Measurements from ENCODE around the gene RASGRP4. TPM values are rescaled to one million over a fixed set of nuclear protein-coding genes. Genes with fewer than 3 reads are reported as not detected.
A peak's percentile ranks its signal among the peaks of the same experiment; 100 is the strongest.
"Not testable (repeated sequence)": the region's sequence is repeated elsewhere in the genome, so short reads cannot be mapped to it uniquely, and the experiment has no call there.

Gene RASGRP4
- total RNA-seq, 1 donor from 2014 or later: 1.0 TPM

DNA sequence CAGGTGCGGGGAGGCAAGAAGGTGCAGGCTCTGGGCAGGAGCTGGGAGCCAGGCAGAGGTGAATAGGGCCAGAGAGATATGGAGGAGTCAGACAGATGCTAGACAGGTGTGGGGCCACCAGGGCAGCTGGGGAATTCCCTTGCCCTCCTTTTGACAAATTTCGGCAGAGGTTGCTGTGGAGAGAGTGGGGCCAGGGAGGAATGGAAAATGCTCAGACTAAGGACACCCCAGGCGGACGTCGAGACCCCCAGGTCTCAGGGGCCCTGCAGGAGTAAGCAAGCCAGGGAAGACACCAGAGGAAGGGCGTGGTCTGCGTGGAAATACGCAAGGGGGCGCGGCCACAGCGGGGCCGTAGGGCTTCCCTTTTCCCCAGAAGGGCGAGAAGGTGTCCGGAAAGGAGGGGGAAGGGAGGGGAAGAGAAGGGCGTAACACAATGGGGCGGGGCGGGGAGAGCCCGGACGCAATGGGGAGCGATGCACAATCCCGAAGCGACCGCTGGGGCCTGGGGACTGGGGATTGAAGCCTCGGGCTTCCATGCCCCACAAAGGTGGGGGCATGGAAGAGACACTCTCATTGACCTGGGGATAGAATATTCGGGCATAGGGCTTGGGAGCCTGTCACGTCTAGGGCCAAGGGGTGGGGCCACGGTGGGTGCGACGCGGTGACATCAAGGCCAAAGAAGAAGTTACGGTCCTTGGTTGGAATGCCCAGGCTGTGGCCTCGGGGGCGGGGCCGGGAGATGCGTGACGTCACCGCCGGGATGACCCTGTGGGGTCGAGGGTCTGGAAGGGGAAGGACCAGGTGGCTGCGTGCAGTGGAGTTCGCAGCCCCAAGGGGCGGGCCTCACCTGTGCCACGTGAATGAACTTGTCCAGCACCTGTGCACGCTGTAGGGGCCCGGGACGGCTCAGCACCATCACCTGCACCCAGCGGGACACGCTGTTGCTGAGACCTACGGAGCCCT lies 8.2 kb downstream of the RASGRP4 start:
- ATAC-seq (peak; percentile 69), DNase-seq (ENCODE audit: low spot score) (peak; percentile 56)

DNA sequence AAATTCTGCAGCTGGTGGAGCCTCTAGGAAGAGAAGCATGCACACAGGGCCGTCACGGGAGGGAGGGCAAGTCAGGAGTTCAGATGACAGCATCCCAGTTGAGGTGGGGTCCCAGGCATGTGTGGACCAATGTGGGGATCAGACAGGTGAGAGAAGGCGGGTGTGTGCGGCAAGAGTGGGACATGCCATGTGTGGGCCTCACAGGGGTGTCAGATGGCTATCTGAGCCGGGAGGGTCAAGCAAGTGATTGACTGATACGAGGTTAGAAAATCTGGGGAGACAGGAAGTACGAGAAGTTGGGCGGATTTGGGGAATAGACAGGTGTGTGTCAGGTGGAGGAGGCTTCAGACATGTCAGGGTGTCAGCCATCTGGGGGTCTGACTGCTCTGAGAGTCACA lies 8.9 kb downstream of the RASGRP4 start:
- DNase-seq (ENCODE audit: low spot score): no peak
- ATAC-seq: no peak

DNA sequence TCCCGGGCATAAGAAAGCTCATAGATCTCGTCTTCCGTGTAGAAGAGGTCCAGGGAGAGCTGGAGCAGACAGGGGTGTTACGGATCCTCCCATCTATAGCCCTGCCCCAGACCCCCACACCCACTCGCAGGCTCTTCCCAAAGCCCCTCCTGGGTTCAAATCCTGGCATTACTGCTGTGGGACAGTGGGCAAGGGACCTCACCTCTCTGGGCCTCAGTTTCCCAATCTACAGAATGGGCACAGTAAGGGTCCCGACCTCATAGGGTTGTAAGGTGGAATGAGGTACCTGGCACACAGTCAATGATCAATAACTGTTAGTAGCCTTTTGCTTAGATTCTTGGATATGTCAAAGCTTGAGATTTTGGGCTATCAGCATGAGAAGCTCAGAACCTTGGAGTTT lies 12.6 kb downstream of the RASGRP4 start:
- ATAC-seq (no peak), DNase-seq (ENCODE audit: low spot score) (no peak)

DNA sequence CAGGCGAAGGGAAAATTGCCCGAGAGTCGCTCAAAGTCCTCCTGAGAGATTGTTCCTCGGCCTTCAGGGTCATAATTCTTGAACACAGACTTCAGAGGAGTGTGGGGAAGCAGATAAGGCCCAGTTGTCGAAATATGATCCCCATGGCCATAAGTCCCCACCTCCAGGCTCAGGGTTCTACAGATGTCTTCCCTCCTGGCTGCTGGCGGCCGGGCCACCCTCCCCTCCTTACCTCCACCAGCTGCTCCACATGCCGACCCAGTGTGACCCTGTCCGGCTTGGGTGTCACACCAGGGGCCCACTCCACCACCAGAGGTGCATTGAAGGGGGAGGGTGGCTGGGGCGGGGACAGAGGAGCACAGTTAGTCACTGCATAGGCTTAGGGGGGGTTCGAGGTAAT lies 13.1 kb downstream of the RASGRP4 start:
- ATAC-seq: no peak
- DNase-seq (ENCODE audit: low spot score): no peak

DNA sequence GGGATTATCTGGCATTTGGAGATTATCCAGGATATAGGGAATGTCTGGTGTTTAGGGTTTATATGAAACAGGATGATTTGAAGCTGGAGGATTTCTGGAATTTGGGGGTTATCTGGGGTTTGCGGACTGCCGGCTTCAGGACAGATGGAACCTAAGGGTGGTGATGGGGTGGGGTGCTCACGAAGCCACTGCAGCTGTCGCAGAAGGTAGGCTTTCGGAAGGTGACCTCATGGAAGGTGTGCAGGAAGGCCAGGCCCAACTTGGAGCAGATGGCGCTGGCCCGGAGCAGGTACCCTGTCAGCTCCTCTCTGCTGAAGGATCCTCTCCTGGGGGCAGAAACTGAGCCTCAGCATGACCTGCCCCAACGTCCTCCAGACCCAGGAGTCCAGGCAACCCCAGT lies 13.5 kb downstream of the RASGRP4 start:
- ATAC-seq (no peak), DNase-seq (ENCODE audit: low spot score) (no peak)

DNA sequence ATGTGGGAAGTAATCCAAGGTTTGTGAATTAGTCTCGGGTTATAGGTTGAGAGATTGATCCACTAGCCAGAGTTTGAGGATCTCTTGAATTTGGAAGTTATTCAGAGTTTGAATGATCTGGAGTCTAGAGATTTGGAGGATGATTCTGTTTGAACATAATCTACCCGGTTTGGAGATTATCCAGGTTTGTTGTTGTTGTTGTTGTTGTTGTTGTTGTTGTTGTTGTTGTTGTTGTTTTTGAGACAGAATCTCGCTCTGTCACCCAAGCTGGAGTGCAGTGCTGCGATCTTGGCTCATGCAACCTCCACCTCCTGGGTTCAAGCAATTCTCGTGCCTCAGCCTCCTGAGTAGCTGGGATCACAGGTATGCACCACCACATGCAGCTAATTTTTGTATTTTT lies 14.1 kb downstream of the RASGRP4 start:
- ATAC-seq; DNase-seq (ENCODE audit: low spot score): not testable (repeated sequence)

DNA sequence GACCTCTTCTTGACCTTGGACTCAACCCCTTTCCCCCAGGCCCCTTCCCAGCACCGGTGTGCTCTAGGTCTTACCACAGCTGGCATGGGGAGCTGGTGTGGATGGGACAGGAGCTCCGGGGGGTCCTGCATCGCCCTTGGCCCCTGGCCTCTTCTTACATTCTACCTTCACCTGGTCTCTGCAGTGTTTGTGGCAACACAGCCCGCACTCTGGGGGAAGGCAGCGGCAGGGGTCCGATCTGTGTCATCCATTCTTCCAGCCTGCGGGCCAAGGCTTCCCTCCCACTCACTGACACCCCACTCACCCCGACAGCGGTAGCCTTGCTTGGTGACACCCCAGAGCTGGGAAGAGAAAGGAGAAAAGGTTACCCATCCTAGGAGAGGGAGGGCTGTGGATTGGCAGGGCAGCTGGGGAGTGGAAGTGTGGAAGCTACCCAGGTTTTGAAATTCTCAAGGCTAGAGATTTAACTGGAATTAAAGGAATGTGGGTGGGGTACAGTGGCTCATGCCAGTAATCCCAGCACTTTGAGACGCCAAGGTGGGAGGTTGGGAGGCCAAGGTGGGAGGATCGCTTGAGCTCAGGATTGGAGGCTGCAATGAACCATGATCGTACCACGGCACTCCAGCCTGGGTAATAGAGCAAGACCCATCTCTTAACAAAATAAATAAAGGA lies 14.8 kb downstream of the RASGRP4 start:
- DNase-seq (ENCODE audit: low spot score) (no peak), ATAC-seq (no peak)

DNA sequence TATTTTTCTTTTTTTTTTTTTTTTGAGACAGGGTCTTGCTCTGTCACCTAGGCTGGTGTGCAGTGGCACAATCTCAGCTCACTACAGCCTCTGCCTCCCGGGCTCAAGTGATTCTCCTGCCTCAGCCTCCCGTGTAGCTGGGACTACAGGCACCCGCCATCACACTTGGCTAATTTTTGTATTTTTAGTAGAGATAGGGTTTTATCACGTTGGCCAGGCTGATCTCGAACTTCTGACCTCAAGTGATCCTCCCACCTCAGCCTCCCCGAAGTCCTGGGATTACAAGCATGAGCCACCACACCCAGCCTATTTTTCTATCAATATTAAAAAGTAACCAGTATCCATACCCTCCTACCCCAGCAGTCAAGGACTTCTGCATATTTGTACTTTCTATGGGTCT lies 15.6 kb downstream of the RASGRP4 start:
- DNase-seq (ENCODE audit: low spot score); ATAC-seq: not testable (repeated sequence)

DNA sequence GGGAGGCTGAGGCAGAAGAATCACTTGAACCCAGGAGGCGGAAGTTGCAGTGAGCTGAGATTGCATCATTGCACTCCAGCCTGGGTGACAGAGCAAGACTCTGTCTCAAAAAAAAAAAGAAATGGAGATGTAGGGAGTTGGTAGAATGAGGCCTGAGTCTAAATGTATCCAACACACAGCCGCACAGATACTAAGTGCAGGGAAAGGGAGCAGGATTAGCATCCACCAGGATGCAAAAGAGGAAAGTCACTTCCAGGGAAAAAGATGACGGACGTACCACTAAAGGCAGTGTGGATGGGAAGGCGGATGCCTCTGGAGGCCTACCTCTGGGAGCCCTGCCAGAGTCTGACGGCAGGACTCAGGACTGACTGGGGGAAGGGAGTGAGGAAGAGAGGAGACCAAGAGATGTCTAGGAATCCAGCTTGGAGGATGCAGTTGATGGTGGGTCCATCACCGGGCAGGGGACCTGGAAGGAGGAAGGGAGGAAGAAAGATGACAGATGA lies 16.3 kb downstream of the RASGRP4 start:
- ATAC-seq (peak; percentile 55), DNase-seq (ENCODE audit: low spot score) (no peak)

DNA sequence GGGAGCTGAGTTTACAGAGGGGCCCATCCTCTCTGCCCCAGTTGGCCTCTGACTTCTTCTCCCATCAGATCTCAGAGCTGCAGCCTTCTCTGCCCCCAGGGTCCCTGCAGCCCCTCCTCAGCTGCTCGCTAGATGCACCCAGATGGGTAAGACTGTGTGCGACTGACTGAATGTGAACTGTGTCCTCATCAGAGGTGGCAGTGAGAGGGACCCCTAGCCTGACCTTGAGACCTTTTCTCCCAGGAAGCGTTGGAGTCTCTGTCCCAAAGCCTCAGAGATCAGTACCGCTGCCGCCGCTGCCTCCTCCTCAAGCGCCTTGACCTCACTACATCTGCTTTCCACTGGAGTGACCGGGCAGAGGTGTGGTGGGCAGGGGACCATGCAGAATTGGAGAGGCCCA lies 20.7 kb downstream of the RASGRP4 start:
- ATAC-seq (no peak), DNase-seq (ENCODE audit: low spot score) (no peak)

DNA sequence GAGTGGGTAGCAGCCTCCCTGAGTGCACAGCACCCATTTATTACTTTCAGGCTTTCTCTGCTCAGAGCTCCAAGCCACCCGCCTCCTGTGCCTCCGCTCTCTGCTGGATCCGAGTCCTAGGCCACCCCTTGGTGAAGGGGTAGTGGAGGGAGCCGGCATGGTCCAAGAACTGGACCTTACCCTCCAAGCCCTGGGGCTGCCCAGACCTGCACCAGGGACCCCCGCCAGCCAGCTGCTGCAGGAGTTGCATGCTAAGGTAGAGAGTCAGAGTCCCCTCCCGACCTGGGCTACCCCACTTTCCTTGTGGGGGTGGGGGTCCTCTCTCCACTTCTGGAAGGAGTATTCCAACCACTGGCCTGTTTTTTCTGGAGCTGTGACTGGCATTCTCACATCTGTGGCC lies 21.2 kb downstream of the RASGRP4 start:
- DNase-seq (ENCODE audit: low spot score) (no peak), ATAC-seq (no peak)

DNA sequence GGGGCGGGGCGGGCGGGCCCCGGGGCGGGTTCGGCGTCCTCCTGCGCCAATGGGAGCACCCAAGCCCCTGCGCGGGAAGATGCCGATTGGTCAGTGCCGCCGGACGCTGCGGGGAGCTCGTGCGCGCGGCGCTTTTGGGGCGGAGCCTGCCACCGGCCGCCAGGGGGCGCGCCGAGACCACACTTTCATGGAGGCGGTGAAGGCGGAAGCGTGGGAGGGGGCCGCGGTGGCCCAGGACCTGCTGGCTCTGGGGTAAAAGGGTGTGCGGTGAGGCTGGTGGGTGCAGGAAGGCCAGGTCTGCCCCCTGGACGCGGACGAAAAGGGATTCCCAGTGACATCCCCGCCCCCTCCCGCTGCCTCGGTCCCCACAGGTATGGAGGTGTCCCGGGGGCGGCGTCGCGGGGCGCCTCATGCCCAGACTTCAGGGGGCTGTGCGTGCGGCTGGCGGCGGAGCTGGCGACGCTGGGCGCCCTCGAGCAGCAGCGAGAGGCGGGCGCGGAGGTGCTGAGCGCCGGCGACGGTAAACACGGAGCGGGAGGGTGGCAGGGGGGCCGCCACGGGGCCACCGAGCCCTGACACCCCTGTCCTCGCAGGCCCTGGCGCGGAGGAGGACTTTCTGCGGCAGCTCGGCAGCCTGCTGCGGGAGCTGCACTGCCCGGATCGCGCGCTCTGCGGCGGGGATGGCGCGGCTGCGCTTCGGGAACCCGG lies 22.9 kb downstream of the RASGRP4 start, which contains the start of gene FAM98C:
Gene FAM98C, plus strand, starts transcription at position 127 of the 708 bp plus-strand sequence. Its CDS starts 61 bp downstream, at position 188.
- peak; percentile 98 for ATAC-seq
- DNase-seq (ENCODE audit: low spot score): peak; percentile 97

DNA sequence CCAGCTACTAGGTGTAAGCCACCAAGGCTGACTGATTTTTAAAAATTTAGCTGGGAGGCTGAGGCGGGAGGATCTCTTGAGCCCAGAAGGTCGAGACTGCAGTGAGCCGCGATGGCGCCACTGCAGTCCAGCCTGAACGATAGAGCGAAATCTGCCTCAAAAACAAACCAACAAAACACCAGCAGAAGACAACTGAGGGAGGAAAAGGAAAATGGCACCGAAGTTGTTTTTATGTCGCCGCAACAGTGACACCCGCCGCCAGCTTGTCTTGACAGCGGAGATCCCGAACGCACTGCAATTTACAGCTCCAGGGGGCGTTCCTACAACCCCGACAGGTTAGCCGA lies 23.4 kb downstream of the RASGRP4 start:
- ATAC-seq: no peak

DNA sequence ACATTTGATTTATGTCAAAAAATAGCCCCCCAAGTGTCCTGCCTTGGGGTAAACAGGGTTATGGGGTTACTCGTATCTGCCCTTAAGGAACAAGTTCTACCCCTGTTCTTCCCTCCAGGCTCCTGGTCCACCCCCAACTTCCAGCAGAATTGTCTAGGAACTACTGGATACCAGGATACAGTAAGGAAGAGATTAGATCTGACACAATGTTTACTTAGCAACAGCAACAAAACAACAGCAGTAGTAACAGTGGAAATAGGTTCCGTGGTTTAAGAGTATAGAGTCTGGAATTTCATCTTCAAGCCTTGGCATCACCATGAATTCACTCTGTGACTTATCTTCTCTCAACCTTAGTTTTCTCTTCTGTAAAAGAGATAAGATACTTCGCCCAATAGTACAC lies 24.9 kb downstream of the RASGRP4 start:
- no peak for DNase-seq (ENCODE audit: low spot score)
- ATAC-seq: no peak

More for the DNA sequence above, 23.4 kb downstream of the RASGRP4 start:
- DNase-seq (ENCODE audit: low spot score): no peak

DNA sequence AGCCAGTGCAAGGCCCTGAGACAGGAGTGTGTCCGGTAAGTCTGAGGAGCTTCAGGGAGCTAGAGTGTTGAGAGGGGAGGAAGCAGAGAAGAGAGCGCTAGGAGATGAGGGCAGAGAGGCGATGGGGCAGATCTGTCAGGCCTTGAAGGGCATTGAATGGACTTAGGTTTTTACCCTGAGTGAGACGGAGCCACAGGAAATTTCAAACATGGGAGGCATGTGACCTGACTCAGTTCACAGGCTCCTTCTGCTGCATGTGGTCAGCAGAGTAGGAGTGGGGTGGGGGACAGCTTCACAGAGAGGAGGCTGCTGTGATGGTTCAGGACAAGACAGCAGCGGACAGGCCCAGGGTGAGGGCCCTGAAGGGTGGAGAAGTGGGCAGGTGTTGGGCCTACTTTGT lies 25.7 kb downstream of the RASGRP4 start:
- ATAC-seq (no peak), DNase-seq (ENCODE audit: low spot score) (no peak)

DNA sequence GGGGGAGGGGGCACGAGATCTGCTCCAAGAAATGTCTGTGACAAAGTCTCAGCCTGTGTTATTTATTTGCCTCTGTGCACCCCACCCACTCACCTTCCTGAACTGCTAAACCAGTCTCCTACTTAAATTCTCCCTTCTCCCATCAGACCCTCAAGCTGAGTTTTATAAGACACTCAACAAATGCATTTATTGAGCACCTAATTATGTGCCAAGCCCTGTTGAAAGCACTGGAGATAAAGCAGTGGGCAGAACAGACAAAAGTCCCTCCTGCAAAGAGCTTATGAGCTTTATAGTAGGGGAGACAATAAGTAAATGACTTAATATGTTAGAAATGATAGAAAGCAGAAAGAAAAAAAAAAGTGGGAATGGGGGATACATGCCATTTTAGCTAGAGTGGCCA lies 26.5 kb downstream of the RASGRP4 start:
- ATAC-seq: no peak
- no peak for DNase-seq (ENCODE audit: low spot score)

DNA sequence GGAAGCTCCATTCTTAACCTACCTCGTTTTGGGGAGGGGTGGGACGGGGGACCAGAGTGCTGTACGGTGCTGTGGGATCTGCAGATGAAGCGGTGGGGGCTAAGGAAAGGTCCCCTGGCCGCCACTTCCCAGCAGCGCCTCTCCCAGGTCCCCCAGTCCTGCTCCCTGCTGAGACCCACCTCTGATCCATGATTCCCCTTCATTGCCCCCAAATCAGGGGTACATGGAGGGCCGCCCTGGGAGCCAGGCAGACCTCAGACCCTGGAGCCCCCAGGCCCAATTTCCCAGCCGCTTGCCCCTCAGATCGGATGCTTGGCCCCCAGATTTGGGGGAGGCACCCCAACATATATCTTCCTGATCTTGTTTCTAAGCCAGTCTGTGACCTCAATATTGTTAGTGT lies 26.9 kb downstream of the RASGRP4 start:
- DNase-seq (ENCODE audit: low spot score): no peak
- ATAC-seq: no peak

DNA sequence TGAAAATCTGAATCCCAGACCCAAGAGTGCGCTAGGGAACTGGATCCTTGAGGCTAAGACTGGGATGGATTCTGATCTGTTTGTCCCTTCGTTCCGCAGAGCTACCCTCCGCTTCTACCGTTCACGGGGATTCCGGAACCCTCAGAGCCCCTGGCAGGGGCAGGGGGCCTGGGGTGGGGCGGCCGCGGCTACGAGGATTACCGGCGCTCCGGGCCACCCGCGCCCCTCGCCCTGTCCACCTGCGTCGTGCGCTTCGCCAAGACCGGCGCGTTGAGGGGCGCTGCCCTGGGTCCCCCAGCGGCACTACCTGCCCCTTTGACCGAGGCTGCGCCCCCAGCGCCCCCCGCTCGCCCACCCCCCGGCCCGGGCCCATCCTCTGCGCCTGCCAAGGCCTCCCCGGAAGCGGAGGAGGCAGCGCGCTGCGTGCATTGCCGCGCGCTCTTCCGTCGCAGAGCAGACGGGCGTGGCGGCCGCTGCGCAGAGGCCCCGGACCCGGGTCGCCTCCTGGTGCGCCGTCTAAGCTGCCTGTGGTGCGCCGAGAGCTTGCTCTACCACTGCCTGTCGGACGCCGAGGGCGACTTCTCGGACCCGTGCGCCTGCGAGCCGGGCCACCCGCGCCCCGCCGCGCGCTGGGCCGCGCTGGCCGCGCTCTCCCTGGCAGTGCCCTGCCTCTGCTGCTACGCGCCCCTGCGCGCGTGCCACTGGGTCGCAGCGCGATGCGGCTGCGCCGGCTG lies 30.5 kb downstream of the RASGRP4 start:
- DNase-seq (ENCODE audit: low spot score): no peak
- ATAC-seq: no peak

DNA sequence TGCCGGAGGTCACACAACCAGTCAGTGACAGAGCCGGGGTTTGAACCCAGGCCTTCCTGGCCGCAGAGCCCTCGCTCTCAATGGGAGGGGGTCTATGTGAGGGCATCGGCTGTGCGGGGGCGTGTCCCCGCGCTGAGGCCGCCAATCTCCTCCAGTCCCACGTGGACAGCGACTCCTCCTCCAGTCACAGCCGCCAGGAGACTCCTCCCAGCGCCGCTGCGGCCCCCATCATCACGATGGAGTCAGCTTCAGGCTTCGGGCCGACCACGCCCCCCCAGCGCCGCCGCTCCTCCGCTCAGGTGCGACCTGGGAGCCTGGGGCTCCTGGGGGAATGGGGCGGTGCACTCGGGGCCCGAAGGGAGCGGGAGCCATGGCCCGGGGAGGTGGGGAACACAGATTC lies 31.5 kb downstream of the RASGRP4 start:
- ATAC-seq: no peak
- DNase-seq (ENCODE audit: low spot score): no peak

DNA sequence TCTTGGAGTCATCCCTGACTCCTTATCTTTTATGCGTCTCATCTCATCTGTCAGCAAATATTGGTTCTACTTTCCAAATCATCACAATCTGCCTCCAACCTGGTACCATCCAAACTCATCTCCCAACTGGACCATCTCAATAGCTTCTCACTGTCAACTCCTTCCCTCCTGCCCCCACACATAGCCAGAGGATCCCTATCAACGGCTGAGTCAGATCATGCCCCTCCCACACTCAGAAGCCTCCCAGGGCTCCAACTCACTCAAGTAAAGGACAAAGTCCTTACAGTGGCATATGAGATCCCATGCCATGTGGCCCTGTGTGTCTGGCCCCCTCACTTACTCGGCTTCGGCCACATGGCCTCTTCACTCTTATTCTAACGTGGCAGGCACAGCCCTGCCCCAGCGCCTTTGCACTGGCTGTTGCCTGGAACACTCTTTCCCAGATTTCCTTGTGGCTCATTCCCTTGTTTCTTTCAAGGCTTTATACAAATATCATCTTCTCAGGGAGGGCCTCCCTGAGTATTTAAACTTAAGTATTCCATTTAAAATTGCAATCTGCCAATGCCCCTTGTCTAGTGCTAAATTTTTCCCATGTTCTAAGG lies 33.2 kb downstream of the RASGRP4 start:
- no peak for ATAC-seq
- DNase-seq (ENCODE audit: low spot score): no peak

All from left lobe of liver (tissue), 2 donors.